CD14-positive monocyte (primary cell): ENCODE data around the gene IL13RA2. TPM values are rescaled to one million over a fixed set of nuclear protein-coding genes. Genes with fewer than 3 reads are reported as not detected.

Experiments used
- DNase-seq, 3 donors: peaks; one replicate each; pipeline ENCODE4 v3.0.0-alpha.2; 2011 to 2022
- H2AFZ ChIP-seq: 2 replicates; pipeline ENCODE4 v1.6.0; 2012; ENCODE audit warnings: mild to moderate bottlenecking, low read depth, low read length, inconsistent platforms; ENCODE audit not compliant: insufficient read depth, poor library complexity, severe bottlenecking
- H3K27ac ChIP-seq, 2 donors: 1 replicate in 1 of 2; 2 replicates in 1 of 2; pipeline ENCODE4 v1.5.1; 2012 to 2013; ENCODE audit warnings: low read length in 2 of 2, control low read depth in 1 of 2, inconsistent platforms in 1 of 2, low read depth in 1 of 2, mild to moderate bottlenecking in 1 of 2
- H3K27me3 ChIP-seq, 2 donors: one replicate each; pipeline versions ENCODE4 v1.6.0 to v1.6.1; 2011 to 2013; ENCODE audit warnings: low read length in 2 of 2; ENCODE audit not compliant: control insufficient read depth in 2 of 2, insufficient read depth in 2 of 2
- H3K36me3 ChIP-seq, 2 donors: replicated peaks in 1 of 2; 1 replicate in 1 of 2; 2 replicates in 1 of 2; pipeline versions ENCODE4 v1.5.1 to v1.6.1; 2012 to 2013; ENCODE audit warnings: low read length in 2 of 2, control low read depth in 1 of 2, inconsistent platforms in 1 of 2, mild to moderate bottlenecking in 1 of 2; ENCODE audit not compliant: insufficient read depth in 2 of 2, control insufficient read depth in 1 of 2
- H3K4me1 ChIP-seq, 2 donors: 1 replicate in 1 of 2; 2 replicates in 1 of 2; pipeline versions ENCODE4 v1.5.1 to v1.6.1; 2012 to 2013; ENCODE audit warnings: low read length in 2 of 2, control low read depth in 1 of 2, inconsistent platforms in 1 of 2, mild to moderate bottlenecking in 1 of 2, moderate library complexity in 1 of 2; ENCODE audit not compliant: insufficient read depth in 2 of 2, control insufficient read depth in 1 of 2
- H3K4me2 ChIP-seq: replicated peaks from 2 replicates; pipeline ENCODE3; 2012; ENCODE audit warnings: low read length, moderate library complexity, mild to moderate bottlenecking; ENCODE audit not compliant: poor library complexity, severe bottlenecking; ENCODE audit errors: extremely low read depth
- H3K4me3 ChIP-seq, 3 experiments: fragments of 200-600 bp in 1 of 3; sonication (generic) in 1 of 3; replicated peaks in 1 of 3; 1 replicate in 2 of 3; 2 replicates in 1 of 3; pipeline ENCODE4 v1.5.1; 2011 to 2013; ENCODE audit warnings: low read length in 3 of 3, mild to moderate bottlenecking in 3 of 3, control low read depth in 2 of 3, low read depth in 2 of 3, inconsistent platforms in 1 of 3, moderate library complexity in 1 of 3
- H3K79me2 ChIP-seq: 2 replicates; pipeline ENCODE4 v1.6.0; 2012; ENCODE audit warnings: mild to moderate bottlenecking, control low read depth, inconsistent platforms, low read length, moderate library complexity; ENCODE audit not compliant: insufficient read depth
- H3K9ac ChIP-seq: 2 replicates; pipeline ENCODE4 v1.6.0; 2017; ENCODE audit warnings: low read length, mild to moderate bottlenecking; ENCODE audit not compliant: insufficient read depth, poor library complexity, severe bottlenecking
- H3K9me3 ChIP-seq, 2 donors: replicated peaks in 1 of 2; 1 replicate in 1 of 2; 2 replicates in 1 of 2; pipeline versions ENCODE4 v1.5.1 to v1.6.1; 2012 to 2013; ENCODE audit warnings: low read length in 2 of 2, control low read depth in 1 of 2; ENCODE audit not compliant: control insufficient read depth in 1 of 2, insufficient read depth in 1 of 2
- H4K20me1 ChIP-seq: 2 replicates; pipeline ENCODE4 v1.6.0; 2012; ENCODE audit warnings: mild to moderate bottlenecking, low read length, control low read depth, moderate library complexity; ENCODE audit not compliant: insufficient read depth
- H3K27ac Mint-ChIP-seq, 7 donors: one replicate each; pipeline ENCODE4 v1.8.0; 2020; ENCODE audit warnings: mild to moderate bottlenecking in 7 of 7, mixed read lengths in 7 of 7, moderate library complexity in 6 of 7, inconsistent platforms in 2 of 7
- H3K27me3 Mint-ChIP-seq, 3 donors: one replicate each; pipeline ENCODE4 v1.8.0; 2021 to 2022; ENCODE audit warnings: low read depth in 3 of 3, mild to moderate bottlenecking in 3 of 3, mixed read lengths in 3 of 3, moderate library complexity in 3 of 3, inconsistent platforms in 1 of 3
- H3K36me3 Mint-ChIP-seq, 2 donors: one replicate each; pipeline ENCODE4 v1.8.0; 2020; ENCODE audit warnings: mixed read lengths in 2 of 2, inconsistent platforms in 1 of 2, mild to moderate bottlenecking in 1 of 2
- H3K4me1 Mint-ChIP-seq: one replicate; pipeline ENCODE4 v1.8.0; 2020; ENCODE audit warnings: mild to moderate bottlenecking, mixed read lengths
- H3K4me3 Mint-ChIP-seq, 2 donors: one replicate each; pipeline ENCODE4 v1.8.0; 2020; ENCODE audit warnings: mild to moderate bottlenecking in 2 of 2, mixed read lengths in 2 of 2, moderate library complexity in 1 of 2
- H3K9me3 Mint-ChIP-seq, 7 donors: one replicate each; pipeline ENCODE4 v1.8.0; 2020 to 2022; ENCODE audit warnings: mixed read lengths in 7 of 7, mild to moderate bottlenecking in 6 of 7, moderate library complexity in 6 of 7, inconsistent platforms in 2 of 7
- WGBS: methylation state at CpG from one replicate; pipeline ENCODE4 v1.1.5; 2013; ENCODE audit warnings: missing lambda C conversion rate; ENCODE audit not compliant: insufficient coverage; 5-methylcytosine and 5-hydroxymethylcytosine counted together
- intact Hi-C, 2 donors: fragments of 100-400 bp; cut with micrococcal nuclease; formaldehyde crosslinking; loops; one replicate each; pipeline versions ENCODE4 v1.15.0 to v1.15.1; 2023
- polyA minus RNA-seq: library from RNA; depleted of rRNA, polyadenylated mRNA; stranded (reverse); fragments of >200 nt; gene quantifications from 2 replicates; pipeline ENCODE4 v1.2.3, GENCODE V29; 2012
- polyA plus RNA-seq, 3 donors: library from polyadenylated mRNA; depleted of rRNA in 1 of 3; unstranded in 2 of 3; stranded (reverse) in 1 of 3; fragments of 300-500 nt in 2 of 3; fragments of >200 nt in 1 of 3; fragmentation: Illumina TruSeq in 2 of 3; gene quantifications; 1 replicate in 2 of 3; 2 replicates in 1 of 3; pipeline ENCODE4 v1.2.3, GENCODE V29; 2012 to 2021
- total RNA-seq, 12 experiments: library from RNA in 1 of 12; stranded (reverse) in 1 of 12; fragments of 120-200 nt in 1 of 12; gene quantifications; one replicate each; pipeline ENCODE4 v1.2.4 and lab custom pipeline; 2013 to 2026; ENCODE audit warnings: mixed read lengths in 6 of 12, inconsistent platforms in 1 of 12
- TF ChIP-seq, protein P1 (sequence below): fragments of 200-600 bp; IDR thresholded peaks from one replicate; pipeline ENCODE4 v1.8.0; 2022; ENCODE audit warnings: antibody characterized with exemption, mild to moderate bottlenecking

Gene IL13RA2, protein sequence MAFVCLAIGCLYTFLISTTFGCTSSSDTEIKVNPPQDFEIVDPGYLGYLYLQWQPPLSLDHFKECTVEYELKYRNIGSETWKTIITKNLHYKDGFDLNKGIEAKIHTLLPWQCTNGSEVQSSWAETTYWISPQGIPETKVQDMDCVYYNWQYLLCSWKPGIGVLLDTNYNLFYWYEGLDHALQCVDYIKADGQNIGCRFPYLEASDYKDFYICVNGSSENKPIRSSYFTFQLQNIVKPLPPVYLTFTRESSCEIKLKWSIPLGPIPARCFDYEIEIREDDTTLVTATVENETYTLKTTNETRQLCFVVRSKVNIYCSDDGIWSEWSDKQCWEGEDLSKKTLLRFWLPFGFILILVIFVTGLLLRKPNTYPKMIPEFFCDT
- not detected for total RNA-seq (2013)
- polyA plus RNA-seq: not detected
- polyA minus RNA-seq: not detected in 2 replicates
- 0 to 0.69 (median 0) reads per million in 11 experiments for total RNA-seq (lab: John Stamatoyannopoulos, UW)

DNA sequence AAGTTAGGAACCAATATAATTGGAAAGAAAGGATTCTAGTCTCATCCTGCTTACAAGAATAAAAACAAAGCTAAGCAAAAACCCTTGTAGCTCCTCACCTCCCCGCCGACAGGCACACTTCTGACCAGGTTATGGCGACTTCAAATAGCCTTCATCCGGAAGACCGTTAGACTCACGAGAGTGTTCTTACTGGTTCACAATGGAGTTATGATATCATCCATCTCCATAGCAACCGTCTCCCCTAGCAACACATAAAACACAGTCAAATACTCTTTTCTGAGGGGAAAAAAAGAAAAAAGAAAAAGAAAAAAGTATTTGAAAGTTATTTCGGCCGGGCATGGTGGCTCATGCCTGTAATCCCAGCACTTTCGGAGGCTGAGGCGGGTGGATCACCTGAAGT lies at the start of gene IL13RA2:
TSS of gene IL13RA2 (minus strand) at position 162 of the 400 bp plus-strand sequence. CDS start 347 bp downstream, outside the sequence.
- peaks cover 0 to 2% (median 1%) of the 10 kb centered on the region in 3 donors for H3K27me3 Mint-ChIP-seq
- Histone ChIP-seq H4K20me1 (no peaks in the 10 kb centered on the region), H3K9me3 (no peaks in the 10 kb centered on the region), H3K9ac (no peak within 1 kb of the TSS), H3K4me3 (no peak within 1 kb of the TSS), H3K27ac (no peak within 1 kb of the TSS), H3K27me3 (no peaks in the 10 kb centered on the region), H3K4me2 (no peak within 1 kb of the TSS), H3K79me2 (no peaks in the 10 kb centered on the region), H3K36me3 (no peaks in the 10 kb centered on the region), H3K4me1 (no peaks in the 10 kb centered on the region), H2AFZ (no peak within 1 kb of the TSS)
- no peaks in the 10 kb centered on the region for H3K36me3 Mint-ChIP-seq
- no peaks in the 10 kb centered on the region for H3K4me1 Mint-ChIP-seq
- peaks cover 0 to 4% (median 0%) of the 10 kb centered on the region in 7 donors for H3K9me3 Mint-ChIP-seq
- no peak within 1 kb of the TSS for H3K4me3 Mint-ChIP-seq
- WGBS: no CpG with 5 or more reads among the region's 11 CpGs
- TF ChIP-seq, protein P1, sequence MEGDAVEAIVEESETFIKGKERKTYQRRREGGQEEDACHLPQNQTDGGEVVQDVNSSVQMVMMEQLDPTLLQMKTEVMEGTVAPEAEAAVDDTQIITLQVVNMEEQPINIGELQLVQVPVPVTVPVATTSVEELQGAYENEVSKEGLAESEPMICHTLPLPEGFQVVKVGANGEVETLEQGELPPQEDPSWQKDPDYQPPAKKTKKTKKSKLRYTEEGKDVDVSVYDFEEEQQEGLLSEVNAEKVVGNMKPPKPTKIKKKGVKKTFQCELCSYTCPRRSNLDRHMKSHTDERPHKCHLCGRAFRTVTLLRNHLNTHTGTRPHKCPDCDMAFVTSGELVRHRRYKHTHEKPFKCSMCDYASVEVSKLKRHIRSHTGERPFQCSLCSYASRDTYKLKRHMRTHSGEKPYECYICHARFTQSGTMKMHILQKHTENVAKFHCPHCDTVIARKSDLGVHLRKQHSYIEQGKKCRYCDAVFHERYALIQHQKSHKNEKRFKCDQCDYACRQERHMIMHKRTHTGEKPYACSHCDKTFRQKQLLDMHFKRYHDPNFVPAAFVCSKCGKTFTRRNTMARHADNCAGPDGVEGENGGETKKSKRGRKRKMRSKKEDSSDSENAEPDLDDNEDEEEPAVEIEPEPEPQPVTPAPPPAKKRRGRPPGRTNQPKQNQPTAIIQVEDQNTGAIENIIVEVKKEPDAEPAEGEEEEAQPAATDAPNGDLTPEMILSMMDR: no peak
- intact Hi-C loops: no loop called here
- DNase-seq: no peak
- no peak within 1 kb of the TSS for H3K27ac Mint-ChIP-seq

DNA sequence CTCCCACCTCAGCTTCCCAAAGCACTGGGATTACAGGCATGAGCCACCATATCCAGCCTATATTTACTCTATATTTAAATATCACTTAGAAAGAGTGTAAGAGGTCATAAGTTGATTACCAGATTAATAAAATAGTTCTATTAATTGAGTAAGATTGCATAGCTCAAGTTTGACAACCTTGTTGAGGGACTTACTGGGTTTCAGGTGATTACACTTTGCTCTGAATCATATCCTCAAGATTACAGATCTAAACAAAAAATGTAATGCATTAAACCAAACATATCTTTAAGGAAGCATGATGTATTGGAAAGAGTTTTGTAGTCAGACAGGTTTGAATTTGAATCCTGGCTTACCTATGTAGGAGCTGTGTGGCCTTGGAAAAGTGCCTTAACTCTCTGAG lies 47.9 kb upstream of the IL13RA2 start:
- Mint-ChIP-seq H3K4me3 (no peak overlapping the region), H3K27ac (no peak overlapping the region), H3K27me3 (peaks cover 0 to 4% (median 0%) of the 10 kb centered on the region in 3 donors), H3K4me1 (no peaks in the 10 kb centered on the region), H3K36me3 (no peaks in the 10 kb centered on the region), H3K9me3 (peaks cover 0 to 9% (median 4%) of the 10 kb centered on the region in 7 donors)
- H3K9ac ChIP-seq: no peak overlapping the region
- H3K79me2 ChIP-seq: no peaks in the 10 kb centered on the region
- H2AFZ ChIP-seq: no peak overlapping the region
- DNase-seq: no peak
- H3K36me3 ChIP-seq: no peaks in the 10 kb centered on the region
- H3K9me3 ChIP-seq: peaks cover 0 to 9% of the 10 kb centered on the region in 2 donors
- no peaks in the 10 kb centered on the region for H3K27me3 ChIP-seq
- H3K4me1 ChIP-seq: no peaks in the 10 kb centered on the region
- H3K27ac ChIP-seq: no peak overlapping the region
- H3K4me2 ChIP-seq: no peak overlapping the region
- no peak overlapping the region for H3K4me3 ChIP-seq
- H4K20me1 ChIP-seq: no peaks in the 10 kb centered on the region
- intact Hi-C loops: no loop called here
- TF ChIP-seq, protein P1: no peak
